ENCODE results near the gene ABCC4. TPM values are rescaled to one million over a fixed set of nuclear protein-coding genes. Genes with fewer than 3 reads are reported as not detected.

ABCC4 gene
- total and polyA plus RNA-seq, 2 of the 13 experiments (the other 11 are each of a cell fraction or from before 2014, with no cell fraction given): 4.2 to 11.3 TPM

- POLR2A ChIA-PET: no interaction called here
Observed at GRCh38 chr13:95182570-95183265, 118.5 kb downstream of the ABCC4 start.

DNA sequence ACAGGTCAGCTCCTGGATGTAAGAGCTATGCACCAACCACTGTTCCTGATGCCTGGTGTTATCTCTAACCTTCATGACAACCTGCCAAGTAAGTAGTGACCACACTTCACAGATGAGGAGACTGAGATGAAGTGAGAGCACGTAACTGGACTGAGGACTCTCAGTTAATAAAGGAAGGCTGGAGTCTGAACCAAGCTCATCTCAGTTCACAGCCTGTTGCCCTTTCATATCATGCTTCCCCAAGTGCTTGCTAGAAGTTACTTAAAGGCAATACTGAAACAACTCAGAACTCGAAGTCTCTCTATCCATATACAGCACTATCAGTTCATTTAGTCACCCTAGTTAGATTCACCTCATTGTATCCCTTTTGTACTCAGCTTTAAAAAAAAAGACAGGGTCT, 119.7 kb downstream of the ABCC4 start:
- in situ Hi-C loops (cut with HindIII; ENCODE audit: extremely low pct_ligation_motif_present, low pct_unique_long_range_greater_than_20kb): loop anchor here (25.0 kb wide), 1 partner anchor 1781 kb away; no protein-coding TSS in a partner anchor
- H3K4me2 ChIP-seq (ENCODE audit: low read depth, low read length): no peak overlapping the region
- CTCF ChIA-PET (ENCODE audit: low intra/inter-chr PET ratio, low total read pairs): no interaction called here

More at GRCh38 chr13:95182570-95183265, 118.5 kb downstream of the ABCC4 start:
- no peak for DNase-seq (ENCODE audit: low spot score)
- in situ Hi-C loops (cut with HindIII; ENCODE audit: extremely low pct_ligation_motif_present, low pct_unique_long_range_greater_than_20kb): loop anchor here (25.0 kb wide), 1 partner anchor 1780 kb away; no protein-coding TSS in a partner anchor
- peaks cover 21% of the 10 kb centered on the region for H3K4me1 ChIP-seq (ENCODE audit: insufficient read depth, low read length)
- intact Hi-C loops (cut with micrococcal nuclease; ENCODE audit: unreplicated experiment): loop anchor here (10.0 kb wide), 1 partner anchor 178 kb away; no protein-coding TSS in a partner anchor
- CTCF ChIA-PET (ENCODE audit: low intra/inter-chr PET ratio, low total read pairs): no interaction called here
- no peak overlapping the region for H3K9ac ChIP-seq (ENCODE audit: insufficient read depth, low read depth, low read length)
- no peaks in the 10 kb centered on the region for H4K20me1 ChIP-seq (ENCODE audit: insufficient read depth, low read length)
- H3K79me2 ChIP-seq (ENCODE audit: insufficient read depth, low read length): no peaks in the 10 kb centered on the region
- H3K4me3 ChIP-seq (replicated peaks in 1 of 3; ENCODE audit: insufficient read depth in 1 of 3, low read depth in 2 of 3, low read length in 3 of 3): no peak overlapping the region
- WGBS (ENCODE audit: low lambda C conversion rate): 91% methylated on average over 5 of the region's 5 CpGs
- FAIRE-seq: no peak
- H3K4me2 ChIP-seq (ENCODE audit: low read depth, low read length): no peak overlapping the region
- no peak overlapping the region for H2AFZ ChIP-seq (ENCODE audit: low read length)
- BruUV-seq (replicated peaks): no TSS peak
- H3K36me3 ChIP-seq (replicated peaks in 1 of 2; ENCODE audit: control insufficient read depth in 1 of 2, insufficient read depth in 2 of 2, low read length in 2 of 2): 0 out of 5 replicates have a peak, but pooled peaks cover 0 to 3% of the 10 kb centered on the region in 2 experiments
- H3K9me3 ChIP-seq (ENCODE audit: low read length): no peaks in the 10 kb centered on the region
- ATAC-seq: no peak
- no peaks in the 10 kb centered on the region for H3K27me3 ChIP-seq (ENCODE audit: control insufficient read depth in 1 of 2, insufficient read depth in 2 of 2, low read length in 2 of 2)
- no peak for TF ChIP-seq WIZ (CRISPR knock-in tag; IDR thresholded peaks at IDR 0.05)
- no peak overlapping the region for H3K27ac ChIP-seq (ENCODE audit: extremely low read length, insufficient read depth, low read length)

More for the DNA sequence above, 119.7 kb downstream of the ABCC4 start:
- DNase-seq (ENCODE audit: low spot score) (no peak), FAIRE-seq (no peak), ATAC-seq (peak; percentile 17; the same call in 2 of the 3 replicates)
- intact Hi-C loops (cut with micrococcal nuclease; ENCODE audit: unreplicated experiment): loop anchor here (10.0 kb wide), 1 partner anchor 177 kb away; no protein-coding TSS in a partner anchor
- 82% methylated on average over 2 of the region's 2 CpGs for WGBS (ENCODE audit: low lambda C conversion rate)
- no peaks in the 10 kb centered on the region for H3K9me3 ChIP-seq (ENCODE audit: low read length)
- H4K20me1 ChIP-seq (ENCODE audit: insufficient read depth, low read length): no peaks in the 10 kb centered on the region
- no peak overlapping the region for H3K9ac ChIP-seq (ENCODE audit: insufficient read depth, low read depth, low read length)
- POLR2A ChIA-PET: no interaction called here
- no peaks in the 10 kb centered on the region for H3K79me2 ChIP-seq (ENCODE audit: insufficient read depth, low read length)
- H3K27ac ChIP-seq (ENCODE audit: extremely low read length, insufficient read depth, low read length): no peak overlapping the region
- no peak for TF ChIP-seq HMGA1 (CRISPR knock-in tag; conservative IDR thresholded peaks at IDR 0.05)
- TF ChIP-seq ZNF672 (CRISPR knock-in tag; IDR thresholded peaks at IDR 0.05): no peak
- H3K4me1 ChIP-seq (ENCODE audit: insufficient read depth, low read length): peaks cover 21% of the 10 kb centered on the region
- H3K36me3 ChIP-seq (replicated peaks in 1 of 2; ENCODE audit: control insufficient read depth in 1 of 2, insufficient read depth in 2 of 2, low read length in 2 of 2): peaks cover 0 to 5% of the 10 kb centered on the region in 2 experiments; a peak in 1 of 5 replicates
- no peak overlapping the region for H3K4me3 ChIP-seq (replicated peaks in 1 of 3; ENCODE audit: insufficient read depth in 1 of 3, low read depth in 2 of 3, low read length in 3 of 3)
- no TSS peak for BruUV-seq (replicated peaks)
- no peak overlapping the region for H2AFZ ChIP-seq (ENCODE audit: low read length)
- H3K27me3 ChIP-seq (ENCODE audit: control insufficient read depth in 1 of 2, insufficient read depth in 2 of 2, low read length in 2 of 2): no peaks in the 10 kb centered on the region

All from HepG2 (cell line).